SK-N-SH (cell line): ENCODE data around the gene ATRN. TPM values are rescaled to one million over a fixed set of nuclear protein-coding genes. Genes with fewer than 3 reads are reported as not detected.

Experiments used
- CTCF ChIA-PET: fragments of 300-600, 350-600 bp; formaldehyde crosslinking; extraction: SDS; loops from one replicate; lab custom pipeline; 2021; lab: Yijun Ruan, JAX
- POLR2A ChIA-PET: fragments of 350-600 bp; sonication (Branson Sonifier 250); formaldehyde crosslinking; extraction: SDS; loops from one replicate; lab custom pipeline; 2020; ENCODE audit warnings: antibody characterized with exemption, inconsistent platforms; lab: Yijun Ruan, JAX
- DNase-seq: peaks from one replicate; pipeline ENCODE4 v3.0.0; 2012
- H2AFZ ChIP-seq: fragments of 200-600 bp; sonication (generic); 2 replicates; pipeline ENCODE4 v1.8.1; 2016; ENCODE audit warnings: antibody characterized with exemption, mild to moderate bottlenecking, low read depth
- H3F3A ChIP-seq: fragments of 200-600 bp; sonication (generic); replicated peaks from 2 replicates; pipeline ENCODE3; 2016; ENCODE audit warnings: antibody characterized with exemption, mild to moderate bottlenecking; ENCODE audit not compliant: insufficient read depth
- H3K27ac ChIP-seq, 2 experiments: fragments of 200-500 bp in 1 of 2; fragments of 200-600 bp in 1 of 2; sonication (Bioruptor generic) in 1 of 2; sonication (generic), shearing (Covaris generic) in 1 of 2; 2 replicates each; pipeline versions ENCODE4 v1.5.1 to v1.6.1; 2014 to 2016; ENCODE audit warnings: low read depth in 2 of 2, inconsistent platforms in 1 of 2, low read length in 1 of 2, mild to moderate bottlenecking in 1 of 2, mixed read lengths in 1 of 2
- H3K27me3 ChIP-seq: fragments of 200-600 bp; sonication (generic), shearing (Covaris generic); 2 replicates; pipeline ENCODE4 v1.6.1; 2016; ENCODE audit warnings: mixed run types; ENCODE audit not compliant: insufficient read depth
- H3K36me3 ChIP-seq, 2 experiments: fragments of 200-500 bp in 1 of 2; fragments of 200-600 bp in 1 of 2; sonication (Bioruptor generic) in 1 of 2; sonication (generic) in 1 of 2; replicated peaks in 1 of 2; 2 replicates each; pipeline versions ENCODE3 to v1.5.1; 2014 to 2016; ENCODE audit warnings: low read length in 1 of 2, mild to moderate bottlenecking in 1 of 2; ENCODE audit not compliant: insufficient read depth in 2 of 2, control insufficient read depth in 1 of 2
- H3K4me1 ChIP-seq, 2 experiments: fragments of 200-500 bp in 1 of 2; fragments of 200-600 bp in 1 of 2; sonication (Bioruptor generic) in 1 of 2; sonication (generic), shearing (Covaris generic) in 1 of 2; 2 replicates each; pipeline versions ENCODE4 v1.5.1 to v1.6.1; 2014 to 2016; ENCODE audit warnings: low read depth in 1 of 2, low read length in 1 of 2, mixed run types in 1 of 2; ENCODE audit not compliant: insufficient read depth in 2 of 2, control insufficient read depth in 1 of 2
- H3K4me2 ChIP-seq: fragments of 200-600 bp; sonication (generic), shearing (Covaris generic); 2 replicates; pipeline ENCODE4 v1.6.1; 2017; ENCODE audit warnings: mixed run types
- H3K4me3 ChIP-seq, 2 experiments: fragments of 200-500 bp in 1 of 2; fragments of 200-600 bp in 1 of 2; sonication (Bioruptor generic) in 1 of 2; sonication (generic), shearing (Covaris generic) in 1 of 2; 2 replicates each; pipeline versions ENCODE4 v1.5.1 to v1.8.1; 2014 to 2016; ENCODE audit warnings: low read depth in 2 of 2, inconsistent platforms in 1 of 2, low read length in 1 of 2, mild to moderate bottlenecking in 1 of 2, mixed read lengths in 1 of 2, moderate library complexity in 1 of 2
- H3K79me2 ChIP-seq: fragments of 200-600 bp; sonication (generic); 2 replicates; pipeline ENCODE4 v1.8.1; 2017; ENCODE audit warnings: mild to moderate bottlenecking; ENCODE audit not compliant: insufficient read depth
- H3K9ac ChIP-seq: fragments of 200-600 bp; sonication (generic); 2 replicates; pipeline ENCODE4 v1.6.1; 2017; ENCODE audit warnings: mixed run types
- H3K9me2 ChIP-seq: fragments of 200-600 bp; sonication (generic); 2 replicates; pipeline ENCODE4 v1.6.1; 2017; ENCODE audit warnings: mixed run types
- H3K9me3 ChIP-seq: fragments of 200-600 bp; sonication (generic); 2 replicates; pipeline ENCODE4 v1.6.1; 2017; ENCODE audit warnings: mixed run types, mild to moderate bottlenecking, moderate library complexity
- H4K20me1 ChIP-seq: fragments of 200-600 bp; sonication (generic); 2 replicates; pipeline ENCODE4 v1.6.1; 2017; ENCODE audit warnings: mild to moderate bottlenecking, mixed run types; ENCODE audit not compliant: insufficient read depth
- CHD2 ChIP-seq: fragments of 150-350 bp; IDR thresholded peaks from 2 replicates; pipeline ENCODE4 v1.6.1; 2018; ENCODE audit warnings: low read length; ENCODE audit not compliant: partially characterized antibody
- EZH2phosphoT487 ChIP-seq: fragments of 200-600 bp; sonication (generic); IDR thresholded peaks from 2 replicates; pipeline ENCODE4 v1.6.1; 2017; ENCODE audit warnings: low read depth, mixed run types, mild to moderate bottlenecking, antibody characterized with exemption, moderate library complexity, borderline replicate concordance
- FOSL2 ChIP-seq: IDR thresholded peaks from 2 replicates; pipeline ENCODE4 v1.4.0; 2012; ENCODE audit warnings: low read depth, mild to moderate bottlenecking, moderate library complexity, borderline replicate concordance
- FOXJ3 ChIP-seq: sonication (generic); formaldehyde crosslinking; IDR thresholded peaks from 2 replicates; pipeline ENCODE4 v1.5.1; 2020; ENCODE audit warnings: mild to moderate bottlenecking, missing genetic modification reagents
- FOXM1 ChIP-seq: IDR thresholded peaks from 2 replicates; pipeline ENCODE4 v1.4.0; 2012; ENCODE audit warnings: low read depth, mild to moderate bottlenecking
- GATA2 ChIP-seq: sonication (generic); formaldehyde crosslinking; IDR thresholded peaks from 2 replicates; pipeline ENCODE4 v1.5.0; 2020; ENCODE audit warnings: mild to moderate bottlenecking, missing genetic modification reagents
- NFIC ChIP-seq: IDR thresholded peaks from 2 replicates; pipeline ENCODE4 v1.4.0; 2012; ENCODE audit warnings: borderline replicate concordance
- SIN3A ChIP-seq: IDR thresholded peaks from 2 replicates; pipeline ENCODE4 v1.6.1; 2012; ENCODE audit warnings: low read depth, mild to moderate bottlenecking, low read length, moderate library complexity, borderline replicate concordance
- TAF1 ChIP-seq: IDR thresholded peaks from 2 replicates; pipeline ENCODE4 v1.6.1; 2012; ENCODE audit warnings: low read depth, mild to moderate bottlenecking, low read length, moderate library complexity, borderline replicate concordance
- WGBS: methylation state at CpG from one replicate; pipeline ENCODE4 v1.1.6; 2017; ENCODE audit warnings: low lambda C conversion rate; 5-methylcytosine and 5-hydroxymethylcytosine counted together
- polyA plus RNA-seq, 3 experiments: library from polyadenylated mRNA; depleted of rRNA; stranded (reverse); fragments of >200 nt; gene quantifications; 2 replicates each; pipeline ENCODE4 v1.2.3, GENCODE V29; 2012
- TF ChIP-seq, protein P1 (sequence below): IDR thresholded peaks from 2 replicates; pipeline ENCODE4 v1.4.0; 2012; ENCODE audit warnings: low read depth, borderline replicate concordance
- TF ChIP-seq, protein P2 (sequence below): IDR thresholded peaks from 2 replicates; pipeline ENCODE4 v1.4.0; 2012; ENCODE audit warnings: low read depth, borderline replicate concordance
- TF ChIP-seq, protein P3 (sequence below): IDR thresholded peaks from 2 replicates; pipeline ENCODE4 v1.6.1; 2012; ENCODE audit warnings: mild to moderate bottlenecking, low read depth, low read length, moderate library complexity

ATRN gene
- polyA plus RNA-seq, 1 of the 3 experiments (the other 2 are of a cell fraction), result 33.8 TPM

DNA sequence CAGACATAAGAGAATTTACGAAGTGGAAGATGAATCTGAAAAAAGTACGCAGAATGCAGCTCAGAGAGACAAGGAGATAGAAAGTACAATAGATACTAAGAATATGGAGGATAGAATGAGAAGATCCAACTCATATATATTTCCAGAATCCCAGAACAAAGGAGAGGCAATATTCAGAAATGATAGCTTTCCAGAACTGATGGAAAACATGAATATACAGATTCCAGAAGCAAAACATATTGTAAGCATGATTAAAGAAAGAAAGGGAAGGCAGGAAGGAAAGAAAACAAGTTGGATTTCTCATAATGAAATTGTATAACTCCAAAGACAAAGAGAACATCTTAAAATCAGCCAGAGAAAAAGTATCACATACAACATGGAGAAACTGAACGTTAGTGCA lies 169.4 kb downstream of the ATRN start:
- no peaks in the 10 kb centered on the region for H3K27me3 ChIP-seq
- H4K20me1 ChIP-seq, result no peaks in the 10 kb centered on the region
- H3K79me2 ChIP-seq, result no peaks in the 10 kb centered on the region
- no peak overlapping the region for H3K4me3 ChIP-seq
- H3K36me3 ChIP-seq, result peaks cover 5 to 12% of the 10 kb centered on the region in 2 experiments
- ChIA-PET POLR2A (no interaction called here), CTCF (interaction anchor here (0.9 kb wide), 1 partner anchor 8 kb away, joined by 3 read pairs; no protein-coding TSS in a partner anchor)
- H3K9ac ChIP-seq, result no peak overlapping the region
- no peak overlapping the region for H3K4me2 ChIP-seq
- H2AFZ ChIP-seq, result no peak overlapping the region
- 96% methylated on average over 3 of the region's 3 CpGs for WGBS
- DNase-seq, result no peak
- no peaks in the 10 kb centered on the region for H3K4me1 ChIP-seq
- no peaks in the 10 kb centered on the region for H3F3A ChIP-seq
- no peaks in the 10 kb centered on the region for H3K9me2 ChIP-seq
- no peaks in the 10 kb centered on the region for H3K9me3 ChIP-seq
- H3K27ac ChIP-seq, result no peak overlapping the region
- TF ChIP-seq TAF1, result no peak
- TF ChIP-seq, protein P1, sequence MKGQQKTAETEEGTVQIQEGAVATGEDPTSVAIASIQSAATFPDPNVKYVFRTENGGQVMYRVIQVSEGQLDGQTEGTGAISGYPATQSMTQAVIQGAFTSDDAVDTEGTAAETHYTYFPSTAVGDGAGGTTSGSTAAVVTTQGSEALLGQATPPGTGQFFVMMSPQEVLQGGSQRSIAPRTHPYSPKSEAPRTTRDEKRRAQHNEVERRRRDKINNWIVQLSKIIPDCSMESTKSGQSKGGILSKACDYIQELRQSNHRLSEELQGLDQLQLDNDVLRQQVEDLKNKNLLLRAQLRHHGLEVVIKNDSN, result no peak
- TF ChIP-seq, protein P2, sequence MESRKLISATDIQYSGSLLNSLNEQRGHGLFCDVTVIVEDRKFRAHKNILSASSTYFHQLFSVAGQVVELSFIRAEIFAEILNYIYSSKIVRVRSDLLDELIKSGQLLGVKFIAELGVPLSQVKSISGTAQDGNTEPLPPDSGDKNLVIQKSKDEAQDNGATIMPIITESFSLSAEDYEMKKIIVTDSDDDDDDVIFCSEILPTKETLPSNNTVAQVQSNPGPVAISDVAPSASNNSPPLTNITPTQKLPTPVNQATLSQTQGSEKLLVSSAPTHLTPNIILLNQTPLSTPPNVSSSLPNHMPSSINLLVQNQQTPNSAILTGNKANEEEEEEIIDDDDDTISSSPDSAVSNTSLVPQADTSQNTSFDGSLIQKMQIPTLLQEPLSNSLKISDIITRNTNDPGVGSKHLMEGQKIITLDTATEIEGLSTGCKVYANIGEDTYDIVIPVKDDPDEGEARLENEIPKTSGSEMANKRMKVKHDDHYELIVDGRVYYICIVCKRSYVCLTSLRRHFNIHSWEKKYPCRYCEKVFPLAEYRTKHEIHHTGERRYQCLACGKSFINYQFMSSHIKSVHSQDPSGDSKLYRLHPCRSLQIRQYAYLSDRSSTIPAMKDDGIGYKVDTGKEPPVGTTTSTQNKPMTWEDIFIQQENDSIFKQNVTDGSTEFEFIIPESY, result no peak
- TF ChIP-seq, protein P3, sequence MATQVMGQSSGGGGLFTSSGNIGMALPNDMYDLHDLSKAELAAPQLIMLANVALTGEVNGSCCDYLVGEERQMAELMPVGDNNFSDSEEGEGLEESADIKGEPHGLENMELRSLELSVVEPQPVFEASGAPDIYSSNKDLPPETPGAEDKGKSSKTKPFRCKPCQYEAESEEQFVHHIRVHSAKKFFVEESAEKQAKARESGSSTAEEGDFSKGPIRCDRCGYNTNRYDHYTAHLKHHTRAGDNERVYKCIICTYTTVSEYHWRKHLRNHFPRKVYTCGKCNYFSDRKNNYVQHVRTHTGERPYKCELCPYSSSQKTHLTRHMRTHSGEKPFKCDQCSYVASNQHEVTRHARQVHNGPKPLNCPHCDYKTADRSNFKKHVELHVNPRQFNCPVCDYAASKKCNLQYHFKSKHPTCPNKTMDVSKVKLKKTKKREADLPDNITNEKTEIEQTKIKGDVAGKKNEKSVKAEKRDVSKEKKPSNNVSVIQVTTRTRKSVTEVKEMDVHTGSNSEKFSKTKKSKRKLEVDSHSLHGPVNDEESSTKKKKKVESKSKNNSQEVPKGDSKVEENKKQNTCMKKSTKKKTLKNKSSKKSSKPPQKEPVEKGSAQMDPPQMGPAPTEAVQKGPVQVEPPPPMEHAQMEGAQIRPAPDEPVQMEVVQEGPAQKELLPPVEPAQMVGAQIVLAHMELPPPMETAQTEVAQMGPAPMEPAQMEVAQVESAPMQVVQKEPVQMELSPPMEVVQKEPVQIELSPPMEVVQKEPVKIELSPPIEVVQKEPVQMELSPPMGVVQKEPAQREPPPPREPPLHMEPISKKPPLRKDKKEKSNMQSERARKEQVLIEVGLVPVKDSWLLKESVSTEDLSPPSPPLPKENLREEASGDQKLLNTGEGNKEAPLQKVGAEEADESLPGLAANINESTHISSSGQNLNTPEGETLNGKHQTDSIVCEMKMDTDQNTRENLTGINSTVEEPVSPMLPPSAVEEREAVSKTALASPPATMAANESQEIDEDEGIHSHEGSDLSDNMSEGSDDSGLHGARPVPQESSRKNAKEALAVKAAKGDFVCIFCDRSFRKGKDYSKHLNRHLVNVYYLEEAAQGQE, result no peak

DNA sequence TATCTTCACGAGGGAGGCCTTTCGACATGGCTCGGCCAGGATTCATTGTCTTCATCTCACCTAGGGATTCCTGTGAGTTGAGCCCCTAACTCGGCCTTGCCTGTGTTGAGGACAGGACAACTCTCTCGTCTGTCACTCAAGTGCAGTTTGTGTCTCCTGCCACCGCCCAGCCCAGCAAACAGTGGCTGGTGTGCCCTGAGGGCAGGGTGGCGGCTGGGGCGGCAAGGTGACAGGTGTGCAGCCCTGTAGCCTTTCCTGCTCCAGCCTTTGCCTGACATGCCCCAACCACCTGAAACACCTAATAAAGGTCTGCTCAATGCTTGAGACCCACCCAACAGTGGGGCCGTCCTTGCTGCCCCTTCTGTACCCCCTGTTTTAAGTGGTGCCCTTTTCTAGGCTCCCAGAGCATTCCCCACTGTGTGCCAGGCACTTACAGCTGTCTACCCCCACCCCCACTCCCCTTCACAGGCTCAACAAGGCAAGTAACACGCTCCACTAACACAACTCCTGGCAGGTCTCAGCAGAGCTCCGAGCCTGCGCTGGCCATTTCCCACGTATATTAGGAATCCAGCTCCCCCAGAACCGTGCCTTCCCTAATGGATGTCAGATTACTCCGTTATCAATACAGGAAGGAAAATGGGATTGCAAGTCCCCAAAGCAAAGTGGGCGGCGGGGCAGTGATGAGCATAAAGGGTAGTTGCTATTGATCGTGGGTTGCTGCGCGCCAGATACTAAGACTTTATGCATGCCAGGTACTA lies 174.7 kb downstream of the ATRN start:
- no peak overlapping the region for H3K4me3 ChIP-seq
- peaks cover 5 to 7% of the 10 kb centered on the region in 2 experiments for H3K36me3 ChIP-seq
- no peak for DNase-seq
- POLR2A ChIA-PET, result no interaction called here
- no peaks in the 10 kb centered on the region for H3K9me2 ChIP-seq
- peaks cover 0 to 13% of the 10 kb centered on the region in 2 experiments; a peak in 1 of 4 replicates for H3K4me1 ChIP-seq
- no peaks in the 10 kb centered on the region for H3K79me2 ChIP-seq
- no peaks in the 10 kb centered on the region for H4K20me1 ChIP-seq
- CTCF ChIA-PET, result no interaction called here
- no peaks in the 10 kb centered on the region for H3K9me3 ChIP-seq
- no peak overlapping the region for H3K4me2 ChIP-seq
- H3F3A ChIP-seq, result no peaks in the 10 kb centered on the region
- H3K27me3 ChIP-seq, result no peaks in the 10 kb centered on the region
- 92% methylated on average over 16 of the region's 20 CpGs for WGBS
- no peak overlapping the region for H2AFZ ChIP-seq
- no peak overlapping the region for H3K27ac ChIP-seq
- no peak overlapping the region for H3K9ac ChIP-seq
- no peak for TF ChIP-seq NFIC
- TF ChIP-seq FOSL2, result no peak
- TF ChIP-seq, protein P3, result no peak
- TF ChIP-seq FOXM1, result no peak
- TF ChIP-seq, protein P2, result no peak
- TF ChIP-seq EZH2phosphoT487, result no peak
- no peak for TF ChIP-seq CHD2
- TF ChIP-seq GATA2 (CRISPR knock-in tag), result no peak
- TF ChIP-seq SIN3A, result no peak
- no peak for TF ChIP-seq FOXJ3 (CRISPR knock-in tag)
